Bone marrow (tissue), 2 donors: ENCODE measurements around the gene KATNB1.
"Not testable (repeated sequence)": the region's sequence is repeated elsewhere in the genome, so short reads cannot be mapped to it uniquely, and the experiment has no call there.

Experiments
- DNase-seq, 2 donors: peaks; one replicate each; lab custom pipeline; 2025; lab: John Stamatoyannopoulos, UW

Gene KATNB1

GRCh38 chr16:57773019-57773418 lies 37.4 kb downstream of the KATNB1 start:
- DNase-seq, result no peak

GRCh38 chr16:57773655-57774295 lies 38.2 kb downstream of the KATNB1 start:
- DNase-seq, result no peak

- no peak for DNase-seq
Measured at GRCh38 chr16:57774705-57775285, 39.2 kb downstream of the KATNB1 start.

GRCh38 chr16:57775661-57776469 lies 40.3 kb downstream of the KATNB1 start:
- no peak for DNase-seq

- DNase-seq, result no peak
Measured at GRCh38 chr16:57778658-57779057, 43.1 kb downstream of the KATNB1 start.

- DNase-seq, result not testable (repeated sequence)
Measured at GRCh38 chr16:57779836-57780235, 44.3 kb downstream of the KATNB1 start.

GRCh38 chr16:57781349-57781740 lies 45.8 kb downstream of the KATNB1 start:
- DNase-seq, result no peak

GRCh38 chr16:57781741-57782606 lies 46.4 kb downstream of the KATNB1 start:
- DNase-seq, result no peak

- DNase-seq, result not testable (repeated sequence)
Measured at GRCh38 chr16:57782607-57783055, 47.1 kb downstream of the KATNB1 start.

- no peak for DNase-seq
Measured at GRCh38 chr16:57783116-57783515, 47.5 kb downstream of the KATNB1 start.

- DNase-seq, result no peak
Measured at GRCh38 chr16:57783883-57784282, 48.3 kb downstream of the KATNB1 start.

GRCh38 chr16:57784334-57784733 lies 48.8 kb downstream of the KATNB1 start:
- DNase-seq, result no peak

- DNase-seq, result no peak
Measured at GRCh38 chr16:57785385-57785784, 49.8 kb downstream of the KATNB1 start.

GRCh38 chr16:57785924-57786323 lies 50.4 kb downstream of the KATNB1 start:
- no peak for DNase-seq

- DNase-seq, result no peak
Measured at GRCh38 chr16:57786632-57787518, 51.3 kb downstream of the KATNB1 start.

- no peak for DNase-seq
Measured at GRCh38 chr16:57787519-57787905, 51.9 kb downstream of the KATNB1 start.

GRCh38 chr16:57788252-57788841 lies 52.8 kb downstream of the KATNB1 start:
- no peak for DNase-seq

- DNase-seq, result no peak
Measured at GRCh38 chr16:57788951-57789350, 53.4 kb downstream of the KATNB1 start.

- no peak for DNase-seq
Measured at GRCh38 chr16:57791195-57791892, 55.8 kb downstream of the KATNB1 start.

- DNase-seq, result no peak
Measured at GRCh38 chr16:57791893-57792461, 56.4 kb downstream of the KATNB1 start.
